HG03521 (cell line): Measurements from ENCODE around the gene FKBP6.
"Not testable (repeated sequence)": the region's sequence is repeated elsewhere in the genome, so short reads cannot be mapped to it uniquely, and the experiment has no call there.

Source experiments
- ATAC-seq: cut with Tn5 transposase; IDR thresholded peaks from one replicate; pipeline ENCODE4 v1.9.1; 2021; ENCODE audit warnings: mild to moderate bottlenecking, moderate library complexity; ENCODE audit not compliant: unreplicated experiment

Gene FKBP6

GRCh38 chr7:73323434-73324080, 4.4 kb upstream of the FKBP6 start:
- not testable (repeated sequence) for ATAC-seq

GRCh38 chr7:73324081-73324845, 3.7 kb upstream of the FKBP6 start:
- not testable (repeated sequence) for ATAC-seq

- ATAC-seq, result not testable (repeated sequence)
Observed at GRCh38 chr7:73325424-73325823, 2.5 kb upstream of the FKBP6 start.

GRCh38 chr7:73327449-73327848, 512 bp upstream of the FKBP6 start:
- not testable (repeated sequence) for ATAC-seq

GRCh38 chr7:73328696-73329095, 735 bp downstream of the FKBP6 start:
- ATAC-seq, result no peak

GRCh38 chr7:73329861-73330581, 2.1 kb downstream of the FKBP6 start:
- no peak for ATAC-seq

GRCh38 chr7:73330772-73331171, 2.8 kb downstream of the FKBP6 start:
- ATAC-seq, result no peak

- ATAC-seq, result no peak
Observed at GRCh38 chr7:73332447-73332846, 4.5 kb downstream of the FKBP6 start.

- ATAC-seq, result no peak
Observed at GRCh38 chr7:73338321-73338720, 10.4 kb downstream of the FKBP6 start.

- no peak for ATAC-seq
Observed at GRCh38 chr7:73340514-73340913, 12.6 kb downstream of the FKBP6 start.

- ATAC-seq, result no peak
Observed at GRCh38 chr7:73341877-73342276, 13.9 kb downstream of the FKBP6 start.

GRCh38 chr7:73342645-73343044, 14.7 kb downstream of the FKBP6 start:
- ATAC-seq, result no peak

- no peak for ATAC-seq
Observed at GRCh38 chr7:73343671-73344380, 15.9 kb downstream of the FKBP6 start.

- no peak for ATAC-seq
Observed at GRCh38 chr7:73345538-73345937, 17.6 kb downstream of the FKBP6 start.

- ATAC-seq, result no peak
Observed at GRCh38 chr7:73345951-73346350, 18.0 kb downstream of the FKBP6 start.

GRCh38 chr7:73349763-73350162, 21.8 kb downstream of the FKBP6 start:
- ATAC-seq, result no peak

- no peak for ATAC-seq
Observed at GRCh38 chr7:73350306-73351068, 22.5 kb downstream of the FKBP6 start.

- no peak for ATAC-seq
Observed at GRCh38 chr7:73351447-73352167, 23.6 kb downstream of the FKBP6 start.

- no peak for ATAC-seq
Observed at GRCh38 chr7:73352784-73353183, 24.8 kb downstream of the FKBP6 start.

- ATAC-seq, result no peak
Observed at GRCh38 chr7:73353243-73353642, 25.3 kb downstream of the FKBP6 start.
